ENCODE results near the gene LRRC26.

DNA sequence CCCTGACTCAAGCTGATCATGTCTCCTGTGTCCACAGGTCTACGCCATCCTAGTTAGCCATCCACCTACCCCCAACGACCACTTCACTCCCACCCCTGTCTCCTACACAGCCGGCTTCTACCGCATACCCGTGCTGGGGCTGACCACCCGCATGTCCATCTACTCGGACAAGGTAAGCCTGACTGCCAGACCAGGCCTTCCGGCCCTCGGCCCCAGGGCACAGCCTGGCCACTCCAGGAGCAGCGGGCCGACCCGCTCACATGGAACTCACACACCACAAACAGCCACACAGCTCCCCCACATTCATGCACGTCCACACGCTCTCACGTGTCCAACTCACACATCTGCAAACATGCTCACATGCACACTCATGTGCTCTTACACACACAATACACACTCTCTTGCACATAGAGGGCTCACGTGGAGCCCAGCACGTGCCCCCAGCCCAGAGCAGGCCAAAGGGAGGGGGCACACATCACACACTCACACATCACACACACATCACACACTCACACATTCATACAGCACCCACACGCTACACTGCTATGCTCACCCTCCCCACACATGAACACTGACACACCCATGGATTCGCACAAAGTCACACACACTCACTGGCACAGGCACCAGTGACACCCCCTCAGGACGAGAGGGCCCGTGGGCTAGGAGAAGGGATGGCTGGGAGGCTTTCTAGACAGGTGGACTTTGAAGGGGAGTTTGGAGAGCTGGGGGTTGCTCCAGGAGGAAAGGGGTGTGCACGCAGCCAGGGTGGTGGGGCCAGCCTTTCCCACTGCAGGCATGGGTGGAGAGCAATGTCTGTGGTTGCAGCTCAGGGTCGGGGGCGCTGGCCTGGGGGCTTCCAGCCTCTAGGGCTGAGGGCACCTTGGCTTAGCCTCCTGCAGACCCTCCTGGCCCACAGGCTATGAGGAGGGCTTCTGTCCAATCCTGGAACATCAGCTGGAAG, 27.6 kb downstream of the LRRC26 start:
- no peak for TF ChIP-seq POLR2AphosphoS5 (IDR thresholded peaks at IDR 0.05; ENCODE audit: borderline replicate concordance, low read depth, low read length)
- TF ChIP-seq EZH2 (IDR thresholded peaks at IDR 0.05), result no peak
- no peak for TF ChIP-seq FOXP2 (optimal IDR thresholded peaks at IDR 0.05; ENCODE audit: control extremely low read depth, extremely low read length, insufficient read depth)

All from SK-N-MC (cell line).